Ectodermal cell (in vitro differentiated cells): Measurements from ENCODE around the gene RPL13A.
A peak's percentile ranks its signal among the peaks of the same experiment; 100 is the strongest.
"Not testable (repeated sequence)": the region's sequence is repeated elsewhere in the genome, so short reads cannot be mapped to it uniquely, and the experiment has no call there.

Experiments
- H3K27ac ChIP-seq: 2 replicates; pipeline ENCODE4 v1.7.0; 2013; ENCODE audit warnings: mild to moderate bottlenecking, low read depth, low read length; ENCODE audit not compliant: insufficient read depth, poor library complexity, severe bottlenecking
- H3K27me3 ChIP-seq: 2 replicates; pipeline ENCODE4 v1.7.0; 2013; ENCODE audit warnings: mild to moderate bottlenecking, low read length; ENCODE audit not compliant: insufficient read depth, control insufficient read depth, poor library complexity, severe bottlenecking
- H3K36me3 ChIP-seq: one replicate; pipeline ENCODE4 v1.7.0; 2013; ENCODE audit warnings: low read length; ENCODE audit not compliant: control insufficient read depth, insufficient read depth
- H3K4me1 ChIP-seq: one replicate; pipeline ENCODE4 v1.7.0; 2013; ENCODE audit warnings: low read length; ENCODE audit not compliant: control insufficient read depth, insufficient read depth
- H3K4me3 ChIP-seq: 2 replicates; pipeline ENCODE4 v1.7.0; 2013; ENCODE audit warnings: low read depth, low read length, control low read depth; ENCODE audit not compliant: insufficient read depth
- H3K9me3 ChIP-seq: 2 replicates; pipeline ENCODE4 v1.7.0; 2013; ENCODE audit warnings: mild to moderate bottlenecking, low read length, moderate library complexity; ENCODE audit not compliant: control insufficient read depth
- WGBS, 2 experiments: methylation state at CpG; one replicate each; pipeline ENCODE4 v1.1.7; 2013; ENCODE audit warnings: missing lambda C conversion rate in 2 of 2; 5-methylcytosine and 5-hydroxymethylcytosine counted together

Gene RPL13A

DNA sequence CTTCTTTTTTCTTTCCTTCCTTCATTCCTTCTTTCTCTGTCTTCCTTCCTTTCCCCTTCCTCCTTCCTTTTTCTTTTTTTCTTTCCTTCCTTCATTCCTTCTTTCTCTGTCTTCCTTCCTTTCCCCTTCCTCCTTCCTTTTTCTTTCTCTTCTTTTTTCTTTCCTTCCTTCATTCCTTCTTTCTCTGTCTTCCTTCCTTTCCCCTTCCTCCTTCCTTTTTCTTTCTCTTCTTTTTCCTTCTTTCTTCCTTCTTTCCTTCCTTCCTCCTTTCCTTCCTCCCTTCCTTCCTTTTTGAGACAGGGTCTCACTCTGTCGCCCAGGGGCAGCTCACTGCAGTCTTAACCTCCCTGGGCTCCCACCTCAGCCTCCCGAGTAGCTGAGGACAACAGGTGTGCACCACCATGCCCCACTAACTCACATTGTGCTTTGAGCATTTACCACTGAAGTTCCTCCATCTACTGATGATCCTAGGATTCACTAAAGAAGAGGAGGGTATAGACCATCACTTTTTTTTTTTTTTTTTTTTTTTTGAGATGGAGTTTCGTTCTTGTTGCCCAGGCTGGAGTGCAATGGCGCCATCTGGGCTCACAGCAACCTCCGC is 43.2 kb upstream of the RPL13A start:
- not testable (repeated sequence) for H3K9me3 ChIP-seq, H3K4me3 ChIP-seq, H3K27ac ChIP-seq, H3K4me1 ChIP-seq
- peaks cover 14% of the 10 kb centered on the region for H3K36me3 ChIP-seq
- WGBS, 2 experiments, result 93 to 95% methylated on average over 5 of the region's 5 CpGs
- H3K27me3 ChIP-seq, result peaks cover 36% of the 10 kb centered on the region

DNA sequence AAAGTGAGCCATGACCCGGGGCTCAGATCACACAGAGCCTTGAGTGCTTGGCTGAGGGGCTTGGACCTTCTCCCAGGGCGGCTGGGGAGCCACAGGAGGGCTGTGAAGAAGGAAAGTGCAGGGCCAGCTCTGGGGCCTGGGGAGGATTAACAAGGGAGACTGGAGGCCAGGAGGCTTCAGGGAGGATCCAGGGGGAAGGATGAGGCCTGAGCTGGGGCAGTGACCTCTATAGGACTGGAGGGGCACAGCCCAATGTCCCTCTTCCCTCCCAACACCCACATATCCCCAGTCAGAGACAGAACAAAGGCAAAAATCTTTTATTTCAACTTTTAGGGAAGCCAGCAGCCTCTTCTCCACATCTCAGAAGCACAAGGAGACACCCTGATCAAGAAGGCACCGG is 41.4 kb upstream of the RPL13A start:
- Histone ChIP-seq H3K4me3 (no peak overlapping the region), H3K27ac (no peak overlapping the region), H3K9me3 (no peaks in the 10 kb centered on the region), H3K36me3 (peaks cover 19% of the 10 kb centered on the region), H3K4me1 (peaks cover 15% of the 10 kb centered on the region), H3K27me3 (peaks cover 18% of the 10 kb centered on the region)
- WGBS, 2 experiments, result 77 to 82% methylated on average over 3 of the region's 3 CpGs

DNA sequence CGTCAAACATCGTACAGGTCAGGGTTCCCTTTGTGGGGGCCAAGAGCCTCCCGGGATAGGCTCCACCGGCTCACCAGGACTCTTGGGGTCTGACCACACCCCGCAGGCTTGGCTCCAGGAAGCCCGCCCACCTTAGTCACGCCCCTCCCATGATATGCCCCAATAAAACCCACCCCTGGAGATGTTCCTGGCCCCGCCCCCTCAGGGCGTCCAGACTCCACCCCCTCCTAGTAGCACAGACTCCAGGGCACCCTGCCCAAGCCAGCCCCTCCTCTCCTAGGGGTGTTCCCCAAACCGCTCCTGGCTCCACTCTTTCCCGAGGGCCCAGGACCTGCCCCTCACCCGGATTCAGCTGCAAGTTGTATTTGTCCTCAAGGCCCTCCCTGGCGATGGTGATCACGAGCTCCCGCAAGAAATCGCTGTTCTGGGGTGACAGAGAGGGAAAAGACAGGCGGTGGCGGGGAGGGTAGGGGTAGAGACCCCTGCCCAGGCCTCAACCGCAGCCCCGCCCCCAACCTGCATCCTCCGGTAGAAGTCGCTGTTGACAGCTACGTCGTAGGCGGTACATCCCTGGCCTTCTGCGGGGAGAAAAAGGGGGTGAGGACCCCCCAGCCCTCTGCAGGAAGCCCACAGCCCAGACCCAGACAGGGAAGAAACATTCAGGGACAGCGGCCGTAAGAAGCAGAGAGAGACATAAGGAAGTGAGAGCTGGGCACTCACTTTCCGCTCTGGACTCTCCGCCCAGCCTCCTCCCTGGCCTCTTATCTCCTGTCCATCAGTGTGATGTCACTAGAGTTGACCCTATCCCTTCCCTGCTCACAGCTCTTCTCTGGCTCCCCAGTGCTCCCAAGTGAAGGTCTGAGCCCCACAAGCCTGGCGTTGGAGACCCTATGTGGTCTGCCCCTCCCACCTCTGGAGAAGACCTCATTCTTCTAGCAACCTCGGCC is 39.6 kb upstream of the RPL13A start:
- Histone ChIP-seq H3K4me1 (peaks cover 6% of the 10 kb centered on the region), H3K9me3 (no peaks in the 10 kb centered on the region), H3K27me3 (peaks cover under 1% of the 10 kb centered on the region), H3K27ac (no peak overlapping the region), H3K36me3 (peaks cover 19% of the 10 kb centered on the region), H3K4me3 (no peak overlapping the region)
- 89 to 92% methylated on average over 32 of the region's 32 CpGs for WGBS, 2 experiments

DNA sequence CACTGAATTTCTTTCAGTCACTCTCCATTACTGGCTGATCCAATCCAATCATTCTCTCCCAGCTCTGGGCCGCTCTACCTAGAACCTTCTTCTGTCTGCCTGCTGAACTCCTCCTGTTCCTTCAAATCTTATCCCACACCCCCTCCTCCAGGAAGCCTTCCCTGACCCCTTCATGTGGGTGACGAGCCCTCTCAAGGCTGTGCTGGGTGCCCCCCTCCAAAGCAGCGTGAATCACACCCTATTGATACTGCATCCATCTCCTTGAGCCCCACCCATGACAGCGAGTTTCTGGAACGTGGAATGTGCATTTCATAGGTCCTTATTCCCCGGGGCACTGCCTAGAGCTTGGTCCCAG is 39.0 kb upstream of the RPL13A start:
- H3K4me3 ChIP-seq, result no peak overlapping the region
- 94 to 96% methylated on average over 6 of the region's 6 CpGs for WGBS, 2 experiments
- no peak overlapping the region for H3K27ac ChIP-seq
- H3K4me1 ChIP-seq, result peaks cover 6% of the 10 kb centered on the region
- no peaks in the 10 kb centered on the region for H3K27me3 ChIP-seq
- no peaks in the 10 kb centered on the region for H3K9me3 ChIP-seq
- peaks cover 19% of the 10 kb centered on the region for H3K36me3 ChIP-seq

DNA sequence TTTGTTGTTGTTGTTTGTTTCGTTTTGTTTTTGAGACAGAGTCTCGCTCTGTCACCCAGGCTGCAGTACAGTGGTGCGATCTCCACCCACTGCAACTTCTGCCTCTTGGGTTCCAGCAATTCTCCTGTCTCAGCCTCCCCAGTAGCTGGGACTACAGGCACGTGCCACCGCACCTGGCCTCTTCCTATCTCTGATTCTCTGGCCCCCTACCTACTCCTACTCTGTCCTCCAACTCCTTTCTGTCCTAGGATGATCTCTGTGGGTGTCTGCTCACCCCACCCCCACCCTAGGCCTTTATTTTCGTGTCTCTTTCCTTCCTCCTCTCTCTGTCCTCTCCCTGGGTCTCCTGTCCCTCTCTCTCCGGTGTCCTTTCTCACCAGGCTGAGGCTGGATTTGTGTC is 37.0 kb upstream of the RPL13A start:
- Histone ChIP-seq H3K4me1 (peaks cover 6% of the 10 kb centered on the region), H3K9me3 (no peaks in the 10 kb centered on the region), H3K36me3 (peaks cover 19% of the 10 kb centered on the region), H3K27me3 (no peaks in the 10 kb centered on the region), H3K4me3 (peak overlapping the region; percentile 96), H3K27ac (no peak overlapping the region)
- WGBS, 2 experiments, result 91 to 94% methylated on average over 7 of the region's 7 CpGs

DNA sequence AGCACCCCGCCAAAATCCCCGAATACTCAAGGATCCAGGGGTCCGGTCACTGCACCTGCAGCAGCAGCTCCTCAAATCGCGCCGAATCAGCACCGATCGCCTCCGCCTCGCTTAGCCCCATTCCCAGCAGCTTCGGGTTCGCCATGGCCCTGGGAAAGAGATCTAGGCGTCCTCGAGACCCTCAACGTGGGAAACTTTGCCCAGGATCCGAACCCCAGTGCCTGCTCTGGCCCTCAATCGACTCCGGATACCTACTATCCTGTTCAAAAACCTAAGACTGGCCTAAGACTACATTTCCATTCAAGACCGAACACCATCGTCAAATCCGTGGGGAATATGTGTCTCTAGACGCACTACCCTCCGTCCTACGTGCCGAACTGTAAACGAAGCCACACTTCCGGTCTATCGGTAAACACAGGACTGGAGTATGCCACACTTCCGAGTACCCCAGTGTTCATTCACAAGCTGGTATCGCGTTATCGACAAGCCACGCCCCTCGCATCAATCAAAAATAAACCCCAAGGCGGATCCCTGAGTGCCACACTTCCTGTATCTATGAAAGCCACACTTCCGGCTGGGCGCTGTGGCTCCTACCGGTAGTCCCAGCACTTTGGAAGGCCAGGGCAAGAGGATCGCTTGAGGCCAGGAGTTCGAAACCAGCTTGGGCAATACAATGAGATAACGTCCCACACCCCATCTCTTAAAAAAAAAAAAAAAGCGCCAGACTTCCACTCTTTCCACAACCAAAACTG is 35.8 kb upstream of the RPL13A start, which contains the start of gene PIH1D1:
TSS of gene PIH1D1 (minus strand) at position 385 of the 752 bp plus-strand sequence. CDS start at position 145, 240 bp downstream.
- Histone ChIP-seq H3K4me1 (peaks cover 6% of the 10 kb centered on the region), H3K4me3 (peak within 1 kb of the TSS; percentile 96), H3K27ac (peak within 1 kb of the TSS; percentile 93), H3K27me3 (no peaks in the 10 kb centered on the region), H3K9me3 (no peaks in the 10 kb centered on the region), H3K36me3 (peaks cover 19% of the 10 kb centered on the region)
- 0 to 1% methylated on average over 42 of the region's 42 CpGs for WGBS, 2 experiments

DNA sequence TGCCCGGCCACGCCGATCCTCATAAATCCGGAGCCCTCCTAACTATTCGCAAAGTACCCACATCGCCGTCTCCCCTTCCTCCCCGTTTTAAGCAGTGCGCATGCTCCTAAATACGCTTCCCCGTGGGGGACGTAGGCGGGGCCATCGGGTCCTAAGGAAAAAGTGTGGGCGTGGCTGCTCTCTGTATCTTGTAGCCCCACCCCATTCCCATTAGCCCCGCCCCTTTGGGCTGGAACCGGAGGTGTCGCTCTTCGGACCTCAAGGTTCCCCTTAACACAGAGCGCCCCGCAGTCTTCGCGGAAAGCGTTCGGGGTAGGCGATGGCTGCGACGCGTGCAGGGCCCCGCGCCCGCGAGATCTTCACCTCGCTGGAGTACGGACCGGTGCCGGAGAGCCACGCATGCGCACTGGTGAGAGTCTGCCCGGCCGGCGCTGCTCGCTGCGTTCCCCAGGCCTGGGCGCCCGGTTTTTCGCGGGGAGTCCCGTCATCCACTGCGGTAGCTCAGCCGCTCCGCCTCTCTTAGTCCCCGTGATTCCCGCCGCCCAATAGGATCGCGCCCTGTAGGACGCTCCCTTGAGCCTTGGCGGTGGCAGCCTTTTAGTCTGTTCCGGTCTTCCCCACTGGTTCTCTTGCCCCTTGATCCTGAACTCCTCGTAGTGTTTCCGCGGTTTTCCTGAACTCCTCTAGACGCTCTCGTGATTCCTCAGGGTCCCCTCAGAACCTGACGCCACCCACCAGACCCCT is 34.2 kb upstream of the RPL13A start, which contains the start of gene ALDH16A1:
TSS of gene ALDH16A1 (plus strand) at position 213 of the 744 bp plus-strand sequence. CDS start at position 320, 107 bp downstream.
- peak within 1 kb of the TSS; percentile 93 for H3K27ac ChIP-seq
- 0% methylated on average over 66 of the region's 66 CpGs for WGBS, 2 experiments
- H3K4me1 ChIP-seq, result peaks cover 6% of the 10 kb centered on the region
- peaks cover 15% of the 10 kb centered on the region for H3K36me3 ChIP-seq
- H3K4me3 ChIP-seq, result peak within 1 kb of the TSS; percentile 88
- H3K9me3 ChIP-seq, result no peaks in the 10 kb centered on the region
- no peaks in the 10 kb centered on the region for H3K27me3 ChIP-seq

DNA sequence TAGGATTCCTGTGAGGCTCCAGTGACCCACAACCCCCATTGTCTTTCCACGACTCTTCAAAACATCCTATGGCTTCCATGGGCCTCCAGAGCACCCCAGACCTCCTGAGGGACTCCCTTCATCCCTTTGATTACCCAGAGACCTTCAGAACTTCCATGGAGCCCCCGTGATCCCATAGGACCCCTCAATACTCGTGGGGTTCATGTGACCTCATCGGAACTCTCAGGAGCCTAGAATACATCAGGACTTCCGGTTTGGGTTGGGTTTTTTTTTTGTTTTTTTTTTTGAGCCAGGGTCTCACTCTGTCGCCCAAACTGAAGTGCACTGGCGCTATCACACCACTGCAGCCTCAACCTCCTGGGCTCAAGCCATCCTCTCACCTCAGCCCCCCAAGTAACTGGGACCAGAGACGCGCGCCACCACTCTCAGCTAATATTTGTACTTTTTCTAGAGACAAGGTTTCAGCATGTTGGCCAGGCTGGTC is 33.6 kb upstream of the RPL13A start:
- WGBS, 2 experiments, result 43 to 45% methylated on average over 10 of the region's 10 CpGs
- no peaks in the 10 kb centered on the region for H3K9me3 ChIP-seq
- peaks cover 10% of the 10 kb centered on the region for H3K36me3 ChIP-seq
- H3K27me3 ChIP-seq, result no peaks in the 10 kb centered on the region
- peak overlapping the region; percentile 88 for H3K4me3 ChIP-seq
- peak overlapping the region; percentile 93 for H3K27ac ChIP-seq
- peaks cover 6% of the 10 kb centered on the region for H3K4me1 ChIP-seq

DNA sequence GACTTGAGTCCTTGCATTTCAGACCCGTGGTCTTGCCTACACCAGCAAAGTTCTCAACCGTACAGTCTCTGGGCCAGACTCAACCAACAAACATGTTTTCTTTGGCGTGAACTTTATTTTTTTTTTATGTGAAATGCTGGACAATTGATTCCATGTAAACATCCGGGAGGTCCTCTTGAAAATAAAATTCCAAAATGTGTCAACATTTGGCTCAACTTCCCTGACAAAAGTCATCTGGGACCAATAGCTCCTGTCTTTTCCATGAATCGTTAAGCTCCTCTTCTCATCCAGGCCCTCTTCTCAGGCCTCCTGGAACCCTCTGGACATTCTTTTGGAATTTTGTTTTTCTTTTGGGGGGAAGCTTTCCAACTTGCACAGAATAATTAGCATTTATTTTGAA is 31.6 kb upstream of the RPL13A start:
- H3K36me3 ChIP-seq, result peaks cover 12% of the 10 kb centered on the region
- H3K4me1 ChIP-seq, result peaks cover under 1% of the 10 kb centered on the region
- no peak overlapping the region for H3K27ac ChIP-seq
- no peaks in the 10 kb centered on the region for H3K9me3 ChIP-seq
- H3K27me3 ChIP-seq, result no peaks in the 10 kb centered on the region
- 95% methylated on average over 5 of the region's 5 CpGs for WGBS, 2 experiments
- H3K4me3 ChIP-seq, result no peak overlapping the region
